ENCODE data around the gene CEP95.
"Not testable (repeated sequence)": the region's sequence is repeated elsewhere in the genome, so short reads cannot be mapped to it uniquely, and the experiment has no call there.

CEP95 gene, protein sequence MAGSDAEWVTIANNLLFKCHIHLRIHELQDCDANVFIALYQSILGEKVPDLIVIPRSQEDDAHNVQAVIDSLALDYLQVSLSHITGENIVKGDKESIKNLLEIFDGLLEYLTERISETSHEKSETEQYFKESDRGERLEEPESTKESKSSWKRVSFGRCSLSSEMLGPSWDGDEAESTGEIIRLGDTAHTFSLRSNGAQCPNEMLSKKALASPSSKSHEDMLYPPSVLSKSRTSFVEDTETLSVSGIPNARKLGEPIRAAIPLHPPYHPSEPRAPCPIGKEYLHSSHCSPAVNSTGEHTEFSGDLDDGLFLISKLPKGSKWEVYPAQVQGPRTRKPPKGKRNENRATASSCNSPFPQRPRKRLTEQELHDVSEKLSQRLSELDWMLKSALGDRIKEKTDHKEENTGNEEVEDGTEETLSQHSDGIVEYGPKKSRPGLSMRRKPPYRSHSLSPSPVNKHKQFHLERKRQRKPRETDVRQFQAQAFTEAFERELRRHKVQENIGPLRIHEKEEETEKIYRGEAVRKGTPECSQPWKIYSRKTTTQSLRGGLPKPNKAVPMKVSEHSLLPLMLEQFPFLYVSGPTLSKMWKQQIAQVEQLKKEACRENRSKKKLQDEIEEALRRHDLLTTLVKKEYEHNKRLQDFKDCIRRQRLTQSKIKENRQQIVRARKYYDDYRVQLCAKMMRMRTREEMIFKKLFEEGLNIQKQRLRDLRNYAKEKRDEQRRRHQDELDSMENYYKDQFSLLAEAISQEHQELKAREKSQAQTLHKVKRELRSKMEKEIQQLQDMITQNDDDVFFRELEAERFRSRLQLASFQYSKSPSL

DNA sequence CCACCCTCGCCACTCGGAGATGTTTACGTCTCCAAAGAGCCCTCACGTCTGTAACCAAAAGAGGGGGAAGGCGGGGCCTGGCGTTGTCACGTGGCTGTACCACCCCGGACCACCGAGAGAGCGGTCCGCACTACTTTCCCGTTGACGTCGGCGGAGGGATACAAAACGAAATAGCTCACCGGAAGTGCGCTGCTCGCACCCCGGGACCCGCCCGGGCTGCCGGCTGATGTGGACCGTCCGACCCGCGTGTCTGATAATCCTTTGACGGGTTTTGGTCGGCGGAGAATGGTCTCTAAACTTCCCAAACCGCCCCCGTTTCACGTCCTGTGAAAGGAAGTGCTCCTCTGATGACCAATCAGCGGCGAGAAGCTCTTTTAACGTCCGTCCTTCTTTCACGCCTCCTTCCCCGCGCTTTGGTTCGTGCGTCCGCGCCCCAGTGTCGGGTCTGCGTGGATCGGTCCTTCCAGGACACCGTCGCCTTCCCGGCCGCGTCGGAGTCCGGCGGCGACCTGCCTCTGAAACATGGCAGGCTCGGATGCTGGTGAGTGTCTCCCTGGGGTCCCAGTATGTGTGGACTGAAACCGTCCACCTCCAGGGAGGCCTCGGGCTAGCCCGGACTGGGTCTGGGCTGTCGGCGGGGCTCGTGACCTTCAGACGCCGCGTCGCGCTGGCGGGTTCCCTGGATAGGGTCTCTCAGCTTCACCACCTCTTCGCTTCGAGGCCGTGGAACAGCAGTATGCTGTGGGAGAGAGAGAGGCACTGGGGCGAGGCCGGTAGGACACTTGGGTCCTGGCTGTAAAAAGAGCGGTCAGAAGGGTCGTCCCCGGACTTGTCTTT is at the start of gene CEP95:
CEP95 (plus strand) TSS at position 402 of the 837 bp plus-strand sequence; CDS start at position 523, 121 bp downstream.
- peak; percentile 45 for DNase-seq (ENCODE audit: insufficient read length, low spot score)
- TF ChIP-seq CTCF (IDR thresholded peaks at IDR 0.05; ENCODE audit: insufficient read depth, missing control alignments), result no peak
- FAIRE-seq, result no peak

DNA sequence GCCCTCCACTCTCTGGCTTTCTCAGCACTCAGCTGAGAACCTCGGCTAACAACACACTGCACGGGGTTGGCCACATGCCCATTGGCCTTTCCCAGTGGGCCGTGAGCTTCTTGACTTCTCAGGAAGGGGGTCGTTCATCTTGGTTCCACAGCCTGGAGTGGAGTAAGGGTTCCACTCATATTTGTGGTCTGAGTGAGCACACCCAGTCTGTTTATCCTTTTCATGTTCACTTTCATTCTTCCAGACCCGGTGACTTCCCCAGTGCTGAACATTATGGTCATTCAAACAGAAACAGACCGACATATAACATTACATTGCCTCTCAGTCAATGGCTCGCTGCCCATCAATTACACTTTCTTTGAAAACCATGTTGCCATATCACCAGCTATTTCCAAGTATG is 49.6 kb upstream of the CEP95 start:
- TF ChIP-seq CTCF (IDR thresholded peaks at IDR 0.05; ENCODE audit: insufficient read depth, missing control alignments), result no peak
- FAIRE-seq (no peak), DNase-seq (ENCODE audit: insufficient read length, low spot score) (no peak)

DNA sequence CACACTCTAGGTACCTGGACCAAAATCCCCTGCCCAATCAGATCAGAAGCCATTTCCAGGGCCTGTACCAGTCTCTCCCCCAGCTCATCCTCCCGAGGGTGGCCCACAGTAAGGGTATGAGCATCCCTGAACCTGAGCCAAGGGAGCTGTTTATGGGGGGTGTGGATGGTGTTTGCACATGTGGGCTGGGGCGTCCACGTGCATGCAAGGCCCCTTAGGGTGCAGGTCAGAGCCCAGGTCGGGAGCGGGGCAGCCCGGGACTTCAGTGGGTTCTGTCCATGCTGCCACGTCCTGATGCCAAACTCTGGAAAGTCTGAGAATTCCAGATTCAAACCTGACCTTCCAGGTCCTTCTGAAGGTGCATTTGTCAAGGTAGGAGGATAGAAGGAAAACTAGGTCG is 48.0 kb upstream of the CEP95 start:
- DNase-seq (ENCODE audit: insufficient read length, low spot score) (no peak), FAIRE-seq (no peak)
- TF ChIP-seq CTCF (IDR thresholded peaks at IDR 0.05; ENCODE audit: insufficient read depth, missing control alignments), result no peak

GRCh38 chr17:64459284-64459747 is 47.5 kb upstream of the CEP95 start:
- TF ChIP-seq CTCF (IDR thresholded peaks at IDR 0.05; ENCODE audit: insufficient read depth, missing control alignments), result no peak
- DNase-seq (ENCODE audit: insufficient read length, low spot score) (no peak), FAIRE-seq (no peak)

- DNase-seq (ENCODE audit: insufficient read length, low spot score); FAIRE-seq: not testable (repeated sequence)
Measured at GRCh38 chr17:64459818-64460217, 47.0 kb upstream of the CEP95 start.

- no peak for TF ChIP-seq CTCF (IDR thresholded peaks at IDR 0.05; ENCODE audit: insufficient read depth, missing control alignments)
- FAIRE-seq (no peak), DNase-seq (ENCODE audit: insufficient read length, low spot score) (no peak)
Measured at GRCh38 chr17:64460955-64461354, 45.8 kb upstream of the CEP95 start.

DNA sequence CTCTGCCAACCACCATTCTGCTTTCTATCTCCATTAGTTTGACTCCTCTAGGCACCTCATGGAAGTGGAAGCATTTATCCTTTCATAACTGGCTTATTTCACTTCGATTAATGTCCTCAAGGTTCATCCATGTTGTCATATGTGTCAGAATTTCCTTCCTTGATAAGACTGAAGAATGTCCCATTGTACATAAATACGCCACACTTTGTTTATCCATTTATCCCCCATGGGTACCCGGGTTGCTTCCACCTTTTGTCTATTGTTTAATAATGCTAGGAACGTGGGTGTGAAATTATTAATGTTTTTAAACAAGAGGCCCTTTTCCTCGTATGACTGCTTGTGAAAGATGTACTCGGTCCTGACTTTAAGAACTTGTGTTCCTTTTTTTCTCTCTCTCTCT is 45.0 kb upstream of the CEP95 start:
- DNase-seq (ENCODE audit: insufficient read length, low spot score) (no peak), FAIRE-seq (no peak)
- TF ChIP-seq CTCF (IDR thresholded peaks at IDR 0.05; ENCODE audit: insufficient read depth, missing control alignments), result no peak

Data from D721Med (cell line).